Endometrial microvascular endothelial cells (primary cell): ENCODE data around the gene MCOLN2. TPM values are rescaled to one million over a fixed set of nuclear protein-coding genes. Genes with fewer than 3 reads are reported as not detected.
"Not testable (repeated sequence)": the region's sequence is repeated elsewhere in the genome, so short reads cannot be mapped to it uniquely, and the experiment has no call there.

ENCODE experiments used
- in situ Hi-C: cut with HindIII; loops from 2 replicates; pipeline ENCODE4 v1.10.0; 2017; ENCODE audit warnings: low sequenced_read_pairs, low pct_unique_long_range_greater_than_20kb; ENCODE audit errors: inconsistent ontology term
- total RNA-seq: library from RNA; depleted of rRNA; stranded (reverse); fragments of >200 nt; gene quantifications from one replicate; pipeline ENCODE4 v1.2.3, GENCODE V29; 2015; ENCODE audit errors: inconsistent ontology term

The MCOLN2 gene
- not detected for total RNA-seq

DNA sequence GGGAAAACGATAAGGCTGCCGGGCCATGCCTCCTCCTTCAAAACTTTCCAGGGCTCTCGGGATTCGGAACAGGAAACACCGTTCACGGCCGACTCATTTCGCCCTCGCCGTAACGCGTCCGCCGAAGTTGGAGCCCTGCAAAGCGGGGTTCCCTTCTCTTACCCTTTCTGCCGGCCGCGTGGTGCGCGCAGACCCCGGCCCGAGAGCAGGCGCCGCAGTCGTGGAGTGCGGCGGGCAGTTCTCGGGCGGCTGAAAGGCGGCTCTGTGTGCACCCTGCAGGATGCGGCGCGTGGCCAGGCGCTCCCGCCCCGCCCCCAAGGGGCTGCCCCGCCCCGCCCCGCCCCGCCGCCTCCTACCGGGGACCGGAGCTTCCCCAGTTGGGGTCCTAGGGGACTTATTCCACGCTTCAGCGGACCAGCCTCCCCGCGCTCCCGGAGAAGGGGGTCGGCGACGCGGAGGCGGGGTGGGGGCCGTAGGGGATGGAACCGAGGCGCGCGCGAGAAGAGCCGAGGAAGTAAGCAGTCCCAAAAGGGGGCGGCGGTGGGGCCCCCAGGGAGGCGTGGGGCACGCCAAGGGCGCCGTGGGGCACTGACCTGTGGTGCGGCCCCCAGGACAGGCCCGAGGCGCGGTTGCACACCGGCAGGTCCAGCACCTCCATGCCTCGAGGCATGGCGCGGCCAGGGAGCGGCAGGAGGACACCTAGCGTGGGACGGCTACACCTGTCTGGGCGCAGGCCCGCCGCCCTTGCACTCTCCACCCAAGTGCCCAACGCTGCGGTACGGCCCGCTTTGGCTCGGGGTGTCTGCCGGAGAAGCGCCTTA, at the start of gene MCOLN2:
MCOLN2 (minus strand) TSS at position 268 of the 821 bp plus-strand sequence; CDS start at position 27, 241 bp downstream.
- in situ Hi-C loops: no loop called here

DNA sequence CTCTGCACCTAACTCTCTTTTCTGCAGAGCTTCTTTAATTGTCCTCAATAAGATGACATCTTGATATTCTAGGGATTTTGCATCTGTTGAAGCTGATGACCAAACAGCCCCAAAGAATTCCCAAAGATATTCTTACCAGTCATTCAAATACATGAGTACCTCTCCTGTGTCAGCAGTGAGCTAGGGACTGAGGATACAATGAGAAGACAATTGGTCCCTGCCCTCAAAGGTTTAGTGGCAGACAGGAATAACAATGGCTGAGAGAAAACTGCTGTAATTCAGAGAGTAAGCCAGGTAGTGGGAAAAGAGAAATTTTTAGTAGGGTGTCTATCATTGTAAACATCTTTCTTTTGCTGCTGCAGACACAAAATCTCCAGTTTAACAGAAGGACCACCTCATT, 45.5 kb upstream of the MCOLN2 start:
- in situ Hi-C loops: no loop called here

DNA sequence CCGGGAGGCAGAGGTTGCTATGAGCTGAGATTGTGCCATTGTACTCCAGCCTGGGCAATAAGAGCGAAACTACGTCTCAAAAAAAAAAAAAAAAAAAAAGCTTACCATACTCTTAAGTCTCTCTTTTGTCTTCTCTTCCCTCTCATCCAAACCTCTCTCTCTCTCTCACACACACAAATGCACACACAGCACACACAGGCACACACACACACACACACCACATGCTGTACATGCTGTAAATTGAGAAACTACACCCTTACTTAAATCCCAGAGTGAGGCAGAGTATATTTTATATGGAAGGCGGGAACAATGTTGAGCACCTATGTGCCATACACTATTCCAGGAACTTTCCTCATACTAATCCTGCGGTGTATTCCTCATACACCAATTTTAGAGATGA, 44.9 kb upstream of the MCOLN2 start:
- in situ Hi-C loops: no loop called here

DNA sequence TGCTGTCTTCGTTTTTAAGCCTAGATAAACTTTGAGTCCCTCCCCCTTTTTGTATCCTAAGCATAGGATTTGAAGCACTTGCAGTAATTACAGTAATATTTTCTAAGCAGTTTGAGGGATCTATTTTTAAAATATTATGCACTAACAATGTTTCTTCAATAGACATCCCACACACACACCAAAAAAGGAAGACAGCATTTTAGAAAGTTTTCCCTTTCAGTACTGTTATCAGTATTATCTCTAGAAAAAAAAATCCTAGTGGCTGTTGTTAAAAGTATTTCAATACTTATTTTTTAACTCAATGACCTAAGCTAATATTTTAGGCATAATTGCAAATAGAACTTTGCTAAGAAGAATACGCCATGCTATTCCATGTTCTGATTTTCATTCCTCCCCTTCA, 36.3 kb upstream of the MCOLN2 start:
- in situ Hi-C loops: no loop called here

DNA sequence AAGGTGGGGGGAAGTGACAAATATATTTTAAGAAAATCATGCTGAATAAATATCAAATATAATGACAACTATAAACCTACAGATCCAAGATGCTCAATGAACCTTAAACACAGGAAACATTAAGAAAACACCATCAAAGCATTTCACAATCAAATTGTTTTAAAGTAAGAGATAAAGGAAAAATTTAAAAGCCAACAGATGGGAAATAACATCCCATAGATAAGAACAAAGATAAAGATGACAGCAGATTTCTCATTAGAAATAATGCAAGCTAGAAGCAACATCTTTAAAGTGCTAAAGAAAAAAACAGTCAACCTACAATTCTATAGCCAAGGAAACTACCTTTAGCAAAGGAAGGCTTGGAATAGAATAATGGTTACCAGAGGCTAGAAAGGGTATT, 33.6 kb upstream of the MCOLN2 start:
- in situ Hi-C loops: no loop called here

DNA sequence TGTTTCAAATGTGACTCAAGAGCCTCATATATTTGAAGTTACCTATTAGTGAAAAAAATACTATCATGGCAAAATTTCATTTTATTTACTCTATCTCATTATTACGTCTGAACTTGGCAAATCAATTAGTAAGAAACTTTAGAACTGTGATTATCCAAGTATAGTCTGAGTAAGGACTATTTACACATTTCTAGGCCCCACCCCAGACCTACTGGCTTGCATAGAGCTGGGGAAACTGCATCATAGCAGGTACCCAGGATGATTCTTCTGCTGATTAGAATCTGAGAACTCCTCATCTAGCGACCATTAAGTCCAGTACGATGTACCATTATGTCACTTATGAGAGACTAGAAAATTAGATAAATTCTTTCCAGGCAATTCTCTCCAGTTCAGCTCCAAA, 31.2 kb upstream of the MCOLN2 start:
- in situ Hi-C loops: no loop called here

DNA sequence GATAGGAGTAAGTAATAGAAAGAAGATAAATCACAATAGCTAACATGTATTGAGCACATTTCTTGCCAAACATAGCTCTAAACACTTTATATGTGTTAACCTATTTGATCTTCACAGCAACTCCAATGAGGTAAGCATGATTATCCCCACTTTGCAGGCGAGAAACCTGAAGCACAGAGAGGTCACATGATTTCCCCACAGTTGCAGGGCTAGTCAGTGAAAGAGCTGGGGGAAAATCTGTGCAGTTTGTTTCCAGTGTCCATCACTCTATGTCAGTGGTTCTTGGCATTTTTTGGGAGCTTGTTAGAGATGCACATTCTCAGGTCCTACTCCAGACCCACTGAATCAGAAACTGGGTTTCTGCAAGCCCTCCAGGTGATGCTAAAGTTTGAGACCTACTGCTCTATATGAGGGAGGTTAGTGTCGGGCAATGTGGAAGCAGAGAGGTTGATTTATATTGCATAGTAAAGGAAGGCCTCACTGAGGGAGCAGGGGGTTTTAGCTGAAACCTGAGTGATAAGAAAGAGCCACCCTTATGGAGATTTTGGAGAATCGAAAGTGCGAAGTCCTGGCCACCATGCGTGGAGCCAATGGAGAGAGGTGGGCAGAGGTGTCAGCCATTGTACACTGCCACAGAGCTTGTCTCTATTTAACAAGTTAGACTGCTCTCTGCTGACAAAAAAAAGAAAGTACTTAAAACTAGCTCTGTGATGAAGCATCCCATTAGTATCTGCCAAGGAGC, 30.5 kb upstream of the MCOLN2 start:
- in situ Hi-C loops: no loop called here

DNA sequence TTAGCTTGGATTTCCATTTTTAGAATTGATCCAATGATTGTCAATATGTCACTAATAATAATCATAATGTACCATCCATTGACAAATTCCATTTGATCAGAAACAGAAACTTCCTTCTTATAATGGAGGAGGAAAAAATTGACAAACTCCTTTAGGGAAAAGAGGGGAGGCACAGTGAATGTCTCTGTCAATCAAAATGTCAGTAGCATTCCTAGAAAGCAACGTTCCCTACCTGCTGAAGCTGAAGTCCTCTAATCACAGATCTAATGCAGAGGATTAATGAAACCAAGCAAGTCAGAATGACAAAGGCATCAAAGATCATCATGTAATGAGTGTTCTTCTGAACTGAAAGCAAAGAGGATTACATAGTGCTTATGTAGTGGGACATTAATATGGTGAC, 29.0 kb upstream of the MCOLN2 start:
- in situ Hi-C loops: no loop called here

DNA sequence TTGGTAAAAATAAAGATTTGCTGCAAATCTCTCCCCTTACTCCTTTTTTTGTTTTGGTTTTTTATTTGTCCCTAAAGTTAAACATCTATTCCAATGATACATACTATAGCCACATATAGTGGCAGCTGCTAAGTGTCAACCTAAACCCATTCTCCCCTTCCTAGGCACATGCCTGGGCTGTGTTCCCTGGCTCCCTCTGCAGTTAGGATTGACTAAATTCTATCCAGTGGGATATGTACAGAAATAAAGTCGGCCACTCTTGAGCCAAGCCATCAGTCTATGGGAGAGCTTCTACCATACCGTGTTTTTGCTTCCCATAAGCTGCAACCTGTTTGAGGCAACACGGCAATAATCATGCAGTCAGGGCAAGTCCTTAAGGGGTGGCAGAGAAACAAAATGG, 27.8 kb upstream of the MCOLN2 start:
- in situ Hi-C loops: no loop called here

DNA sequence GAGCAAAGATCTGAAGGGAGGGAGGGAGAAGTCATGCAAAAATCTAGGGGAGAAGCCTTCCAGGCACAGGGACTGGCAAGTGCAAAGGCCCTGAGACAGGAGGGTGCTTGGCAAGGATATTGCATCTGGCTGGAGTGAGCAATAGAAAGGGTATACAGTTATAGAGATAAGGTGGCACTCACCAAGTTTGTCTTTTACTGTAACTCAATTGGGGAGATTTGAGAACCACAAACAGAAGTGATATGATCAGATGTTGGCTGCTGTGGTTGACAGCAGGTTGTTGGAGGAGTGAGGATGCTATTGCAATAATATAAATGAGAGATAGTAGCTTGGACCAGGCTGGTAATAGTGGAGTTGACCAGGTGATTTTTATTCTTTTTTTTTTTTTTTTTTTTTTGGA, 25.8 kb upstream of the MCOLN2 start:
- in situ Hi-C loops: no loop called here

DNA sequence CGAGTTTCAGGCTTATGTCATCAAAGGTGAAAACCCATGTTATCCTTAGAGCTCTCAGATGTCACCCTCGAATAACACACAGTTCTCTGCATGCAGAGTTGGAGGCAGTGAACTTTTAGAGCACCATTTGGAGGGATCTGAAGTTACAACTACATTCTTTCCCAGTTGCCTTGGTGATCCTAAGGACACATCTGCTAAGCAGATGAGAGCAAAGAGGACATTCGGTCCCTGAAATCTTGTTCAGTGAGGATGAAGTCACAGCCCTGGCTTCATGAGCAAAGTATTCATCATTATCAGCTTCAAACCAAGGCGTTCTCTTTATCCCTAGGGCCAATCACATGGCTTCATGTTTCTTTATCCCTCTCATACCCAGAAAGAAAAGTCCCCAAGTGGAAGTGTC, 23.1 kb upstream of the MCOLN2 start:
- in situ Hi-C loops: no loop called here

DNA sequence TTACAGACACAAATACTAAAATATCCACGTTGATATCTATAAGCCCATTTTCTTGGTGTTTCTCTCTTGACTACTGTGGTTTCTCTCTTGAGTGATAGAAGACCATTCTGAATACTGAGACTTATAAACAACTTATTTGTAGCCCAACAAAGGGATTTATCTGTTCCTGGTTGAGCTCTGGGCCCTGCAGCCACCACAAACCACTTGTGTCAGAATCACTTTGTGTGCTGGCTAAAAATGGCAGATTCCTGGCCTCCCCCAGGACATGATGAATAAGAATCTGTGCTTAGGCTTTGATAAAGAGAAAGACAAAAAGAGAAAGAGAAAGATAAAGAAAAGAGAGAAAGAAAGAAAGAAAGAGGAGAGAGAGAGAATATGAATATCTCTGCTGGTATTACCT, 18.9 kb upstream of the MCOLN2 start:
- in situ Hi-C loops: no loop called here

DNA sequence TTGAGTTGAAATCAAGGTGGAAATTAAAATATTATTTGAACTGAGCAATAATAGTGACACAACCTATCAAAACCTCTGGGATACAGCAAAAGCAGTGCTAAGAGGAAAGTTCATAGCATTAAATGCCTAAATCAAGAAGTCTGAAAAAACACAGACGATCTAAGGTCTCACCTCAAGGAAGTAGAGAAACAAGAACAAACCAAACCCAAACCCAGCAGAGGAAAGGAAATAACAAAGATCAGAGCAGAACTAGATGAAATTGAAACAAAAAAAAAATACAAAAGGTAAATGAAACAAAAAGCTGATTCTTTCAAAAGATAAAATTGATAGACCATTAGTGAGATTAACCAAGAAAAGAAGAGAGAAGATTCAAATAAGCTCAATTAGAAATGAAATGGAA, 8.7 kb upstream of the MCOLN2 start:
- in situ Hi-C loops: not testable (repeated sequence)

DNA sequence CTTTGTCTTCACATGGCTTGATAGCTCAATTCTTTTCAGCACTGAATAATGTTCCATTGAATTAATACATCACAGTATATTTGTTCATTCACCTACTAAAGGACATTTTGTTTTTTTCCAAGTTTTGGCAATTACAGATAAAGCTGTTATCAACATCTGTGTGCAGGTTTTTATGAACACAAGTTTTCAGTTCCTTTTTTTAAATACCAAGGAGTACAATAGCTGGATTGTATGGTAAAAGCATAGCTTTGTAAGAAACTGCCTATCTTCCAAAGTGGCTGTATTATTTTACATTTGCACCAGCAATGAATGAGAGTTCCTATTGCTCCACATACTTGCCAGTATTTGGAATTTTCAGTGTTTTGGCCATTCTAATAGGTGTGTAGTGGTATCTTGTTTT, 4.8 kb upstream of the MCOLN2 start:
- in situ Hi-C loops: no loop called here

DNA sequence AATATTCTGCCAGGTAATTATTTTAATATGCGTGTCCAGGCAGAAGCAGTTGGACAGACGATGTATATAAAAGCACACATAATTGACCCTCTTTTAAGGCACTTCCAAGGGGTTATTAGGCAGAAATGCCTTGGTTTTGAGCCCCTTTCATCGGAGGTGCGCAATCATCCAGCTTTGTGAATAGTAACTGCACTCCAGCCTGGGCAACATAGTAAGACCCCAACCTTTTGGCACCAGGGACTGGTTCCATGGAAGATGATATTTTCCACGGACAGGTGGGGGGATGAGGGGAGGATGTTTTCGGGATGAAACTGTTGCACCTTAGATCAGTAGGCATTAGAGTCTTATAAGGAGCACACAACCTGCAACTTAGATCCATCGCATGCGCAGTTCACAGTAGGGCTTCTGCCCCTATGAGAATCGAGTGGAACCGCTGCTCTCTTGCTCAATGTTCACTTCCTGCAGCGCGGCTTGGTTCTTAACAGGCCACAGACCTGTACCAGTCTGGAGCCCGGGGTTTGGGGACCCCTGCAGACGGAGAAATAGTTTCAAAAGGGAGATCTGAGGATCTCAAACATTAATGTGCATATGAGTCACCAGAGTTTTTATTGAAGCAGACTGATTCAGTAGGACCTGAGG, 1.8 kb upstream of the MCOLN2 start:
- in situ Hi-C loops: no loop called here

DNA sequence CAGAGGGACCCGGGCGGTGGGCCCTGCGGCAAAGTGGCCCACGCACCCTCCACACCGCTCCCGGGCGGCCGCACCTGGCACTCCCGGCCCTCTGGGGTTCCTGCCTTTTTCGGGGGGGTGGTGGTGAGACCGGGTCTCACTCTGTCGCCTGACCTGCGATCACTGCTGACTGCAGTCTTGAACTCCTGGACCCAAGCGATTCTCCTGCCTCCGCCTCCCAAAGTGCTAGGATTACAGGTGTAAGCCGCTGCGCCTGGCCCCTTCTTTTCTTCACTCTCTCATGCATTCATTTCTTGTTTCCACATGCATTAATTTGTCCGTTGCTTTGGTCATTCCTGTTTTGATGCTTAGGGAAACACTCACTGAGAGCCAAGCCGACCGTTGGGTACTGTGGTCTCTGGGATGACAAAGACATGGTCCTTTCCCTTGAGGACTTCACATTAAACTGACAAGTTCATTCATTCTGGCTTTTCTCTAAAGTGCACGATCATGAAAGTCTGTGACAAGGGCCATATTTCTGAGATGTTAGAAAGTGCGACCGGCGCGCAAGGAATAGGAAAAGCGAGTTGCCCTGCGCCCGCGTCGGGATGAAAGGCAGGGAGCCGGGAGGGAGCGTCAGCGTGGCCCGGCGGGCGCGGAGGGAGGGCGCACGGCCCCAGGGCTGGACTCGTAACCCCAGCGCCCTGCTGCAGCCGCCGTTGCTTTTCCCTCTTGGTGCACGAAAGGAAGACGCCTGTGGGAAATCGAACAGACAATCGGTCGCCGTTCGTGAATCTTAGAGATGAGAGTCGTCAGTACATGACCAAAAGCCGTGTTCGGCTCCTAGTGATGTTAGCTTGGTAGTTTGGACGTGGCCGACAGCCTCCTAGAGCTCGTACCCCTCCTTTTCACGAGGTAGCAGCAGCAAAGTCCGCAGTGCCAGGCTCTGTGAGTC, 1.0 kb upstream of the MCOLN2 start:
- in situ Hi-C loops: no loop called here

DNA sequence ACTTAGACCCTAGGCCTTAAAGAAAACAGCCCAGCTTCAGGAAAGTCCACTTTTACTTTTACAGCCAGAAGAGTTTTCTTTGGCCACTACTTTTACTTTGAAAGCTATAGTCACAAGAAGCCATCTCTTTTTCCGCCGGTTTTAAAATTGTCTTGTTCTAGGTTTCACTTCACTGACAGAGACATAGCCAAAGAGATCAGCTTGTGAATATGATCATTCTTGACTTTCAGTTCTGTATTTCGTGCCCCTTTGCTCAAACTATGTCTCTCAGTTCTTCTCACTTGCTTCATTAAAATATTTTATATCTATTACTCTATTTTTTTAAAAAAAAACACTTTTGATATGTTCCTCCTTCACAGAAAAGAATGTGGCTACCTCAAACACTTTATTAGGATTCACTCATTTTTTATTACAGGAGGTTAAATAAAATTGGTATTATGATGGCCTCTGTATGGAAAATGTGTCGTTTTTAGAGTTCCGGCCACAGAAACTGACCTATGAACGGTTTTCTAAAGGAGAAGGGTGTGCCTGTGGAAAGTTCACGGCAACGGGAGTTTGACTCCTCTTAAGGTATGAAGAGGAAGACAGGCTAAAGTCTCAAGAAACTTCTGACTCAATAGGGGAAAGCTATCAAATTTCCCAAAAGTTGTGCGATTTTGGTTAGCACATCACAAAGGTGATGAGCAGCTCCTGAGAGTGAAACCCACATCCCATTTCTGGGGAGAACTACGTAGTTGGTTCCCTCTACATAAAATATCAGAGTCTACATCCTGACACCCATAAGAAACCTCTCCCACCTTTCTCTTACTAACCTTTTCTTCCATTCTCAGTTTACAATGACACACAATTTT, 1.2 kb downstream of the MCOLN2 start:
- in situ Hi-C loops: no loop called here
